ENCODE measurements around the gene PTAR1. TPM values are rescaled to one million over a fixed set of nuclear protein-coding genes. Genes with fewer than 3 reads are reported as not detected.

Gene PTAR1
- total RNA-seq, 1 experiment from 2014 or later: 22.9 TPM

DNA sequence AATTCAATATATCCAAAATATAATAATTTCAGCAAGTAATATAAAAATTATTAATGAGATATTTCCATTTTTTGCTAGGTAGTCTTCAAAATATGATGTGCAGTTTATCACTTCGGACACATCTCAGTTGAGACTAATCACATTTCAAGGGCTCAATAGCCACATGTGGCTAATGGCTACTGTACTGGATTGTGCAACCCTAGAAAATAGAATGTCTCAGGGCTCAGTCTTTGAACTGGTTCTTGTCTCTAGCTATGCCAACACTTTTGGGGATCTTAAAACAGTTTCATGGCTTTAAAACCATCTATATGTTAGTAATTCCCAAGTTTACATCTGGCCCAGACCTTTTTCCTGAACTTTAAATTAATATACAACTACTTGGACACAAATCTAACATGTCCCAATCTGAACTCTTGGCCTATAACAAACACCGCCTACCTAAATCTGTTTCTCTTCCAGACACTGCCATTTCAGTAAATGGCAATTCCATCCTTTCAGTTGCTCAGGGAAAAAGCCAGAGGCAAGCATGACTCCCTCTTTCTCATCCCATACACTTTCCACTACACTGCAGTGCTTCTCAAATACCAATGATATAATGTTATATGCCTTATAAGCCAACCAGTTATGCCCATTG is 18.8 kb downstream of the PTAR1 start:
- H3K9me3 ChIP-seq (ENCODE audit: low read length): no peaks in the 10 kb centered on the region
- H4K20me1 ChIP-seq (ENCODE audit: low read length): no peaks in the 10 kb centered on the region
- no peak overlapping the region for H3K9ac ChIP-seq (ENCODE audit: low read length)
- H3K4me2 ChIP-seq (ENCODE audit: low read length): no peak overlapping the region
- ChIA-PET POLR2A (ENCODE audit: unreplicated experiment) (no interaction called here), CTCF (no interaction called here)
- H3K79me2 ChIP-seq (ENCODE audit: low read length): no peaks in the 10 kb centered on the region; the same call in 1 of the 2 replicates
- no peaks in the 10 kb centered on the region for H3K4me1 ChIP-seq (ENCODE audit: insufficient read depth, low read length)
- TF ChIP-seq, protein P1, sequence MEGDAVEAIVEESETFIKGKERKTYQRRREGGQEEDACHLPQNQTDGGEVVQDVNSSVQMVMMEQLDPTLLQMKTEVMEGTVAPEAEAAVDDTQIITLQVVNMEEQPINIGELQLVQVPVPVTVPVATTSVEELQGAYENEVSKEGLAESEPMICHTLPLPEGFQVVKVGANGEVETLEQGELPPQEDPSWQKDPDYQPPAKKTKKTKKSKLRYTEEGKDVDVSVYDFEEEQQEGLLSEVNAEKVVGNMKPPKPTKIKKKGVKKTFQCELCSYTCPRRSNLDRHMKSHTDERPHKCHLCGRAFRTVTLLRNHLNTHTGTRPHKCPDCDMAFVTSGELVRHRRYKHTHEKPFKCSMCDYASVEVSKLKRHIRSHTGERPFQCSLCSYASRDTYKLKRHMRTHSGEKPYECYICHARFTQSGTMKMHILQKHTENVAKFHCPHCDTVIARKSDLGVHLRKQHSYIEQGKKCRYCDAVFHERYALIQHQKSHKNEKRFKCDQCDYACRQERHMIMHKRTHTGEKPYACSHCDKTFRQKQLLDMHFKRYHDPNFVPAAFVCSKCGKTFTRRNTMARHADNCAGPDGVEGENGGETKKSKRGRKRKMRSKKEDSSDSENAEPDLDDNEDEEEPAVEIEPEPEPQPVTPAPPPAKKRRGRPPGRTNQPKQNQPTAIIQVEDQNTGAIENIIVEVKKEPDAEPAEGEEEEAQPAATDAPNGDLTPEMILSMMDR (conservative IDR thresholded peaks at IDR 0.05; ENCODE audit: low read depth, low read length): no peak
- TF ChIP-seq EZH2phosphoT487 (IDR thresholded peaks at IDR 0.05; ENCODE audit: borderline replicate concordance, low read length) (no peak), EZH2 (IDR thresholded peaks at IDR 0.05; ENCODE audit: low read length, unreplicated experiment) (no peak)
- no peak overlapping the region for H3K4me3 ChIP-seq (ENCODE audit: low read length)
- no peak overlapping the region for H3K27ac ChIP-seq (ENCODE audit: low read length)
- H3F3A ChIP-seq (ENCODE audit: low read length, unreplicated experiment): no peaks in the 10 kb centered on the region
- intact Hi-C loops (cut with micrococcal nuclease): no loop called here
- ATAC-seq (no peak), DNase-seq (no peak)
- no peaks in the 10 kb centered on the region for H3K36me3 ChIP-seq (ENCODE audit: low read depth, low read length)
- H2AFZ ChIP-seq (ENCODE audit: low read length): no peak overlapping the region
- no peaks in the 10 kb centered on the region for H3K27me3 ChIP-seq (ENCODE audit: low read length)
- BruUV-seq (replicated peaks): no TSS peak
- H3K9me2 ChIP-seq (replicated peaks; ENCODE audit: low read length): no peaks in the 10 kb centered on the region

DNA sequence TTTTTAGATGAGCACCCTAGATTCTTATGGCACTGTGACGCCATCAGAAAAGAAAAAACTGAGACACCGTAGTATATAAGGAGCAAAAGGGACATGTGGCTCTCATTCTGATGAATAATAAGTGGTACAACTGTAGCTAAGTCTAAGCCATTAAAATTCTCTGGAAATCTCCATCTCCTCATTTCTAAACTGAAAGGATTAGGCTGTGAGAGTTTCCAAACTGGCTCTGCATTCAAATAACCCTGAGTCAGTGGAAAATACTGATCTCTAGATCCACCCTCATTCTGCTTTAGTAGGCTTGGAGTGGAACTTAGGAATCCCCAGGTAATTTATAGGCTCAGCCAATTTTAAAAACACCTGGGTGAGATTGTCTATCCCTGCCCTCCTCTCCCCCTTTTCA is 28.5 kb downstream of the PTAR1 start:
- Histone ChIP-seq H3K4me3 (ENCODE audit: low read length) (no peak overlapping the region), H3K79me2 (ENCODE audit: low read length) (no peaks in the 10 kb centered on the region), H3K36me3 (ENCODE audit: low read depth, low read length) (no peaks in the 10 kb centered on the region; the same call in 1 of the 2 replicates), H2AFZ (ENCODE audit: low read length) (no peak overlapping the region), H3K4me2 (ENCODE audit: low read length) (no peak overlapping the region), H4K20me1 (ENCODE audit: low read length) (no peaks in the 10 kb centered on the region), H3K27ac (ENCODE audit: low read length) (no peak overlapping the region), H3K4me1 (ENCODE audit: insufficient read depth, low read length) (no peaks in the 10 kb centered on the region), H3K9ac (ENCODE audit: low read length) (no peak overlapping the region), H3K9me3 (ENCODE audit: low read length) (no peaks in the 10 kb centered on the region), H3K27me3 (ENCODE audit: low read length) (no peaks in the 10 kb centered on the region), H3F3A (ENCODE audit: low read length, unreplicated experiment) (no peaks in the 10 kb centered on the region), H3K9me2 (replicated peaks; ENCODE audit: low read length) (no peaks in the 10 kb centered on the region)
- intact Hi-C loops (cut with micrococcal nuclease): no loop called here
- ChIA-PET CTCF (no interaction called here), POLR2A (ENCODE audit: unreplicated experiment) (no interaction called here)
- TF ChIP-seq EZH2phosphoT487 (IDR thresholded peaks at IDR 0.05; ENCODE audit: borderline replicate concordance, low read length): no peak
- TF ChIP-seq, protein P1 (conservative IDR thresholded peaks at IDR 0.05; ENCODE audit: low read depth, low read length): no peak
- TF ChIP-seq EZH2 (IDR thresholded peaks at IDR 0.05; ENCODE audit: low read length, unreplicated experiment): no peak
- no TSS peak for BruUV-seq (replicated peaks)
- no peak for DNase-seq
- no peak for ATAC-seq

DNA sequence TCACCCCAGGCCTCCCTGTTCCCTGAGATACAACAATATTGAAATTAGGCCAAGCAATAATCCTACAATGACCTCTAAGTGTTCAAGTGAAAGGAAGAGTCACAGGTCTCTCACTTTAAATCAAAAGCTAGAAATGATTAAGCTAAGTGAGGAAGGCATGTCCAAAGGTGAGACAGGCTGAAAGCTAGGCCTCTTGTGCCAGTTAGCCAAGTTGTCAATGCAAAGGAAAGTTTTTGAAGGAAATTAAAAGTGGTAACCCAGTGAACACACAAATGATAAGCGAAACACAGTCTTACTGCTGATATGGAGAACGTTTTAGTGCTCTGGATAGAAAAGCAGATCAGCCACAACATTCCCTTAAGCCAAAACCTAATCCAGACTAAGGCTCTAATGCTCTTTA is 39.8 kb downstream of the PTAR1 start:
- Histone ChIP-seq H2AFZ (ENCODE audit: low read length) (no peak overlapping the region), H3K9ac (ENCODE audit: low read length) (no peak overlapping the region), H3K9me3 (ENCODE audit: low read length) (no peaks in the 10 kb centered on the region), H3K79me2 (ENCODE audit: low read length) (no peaks in the 10 kb centered on the region), H3K4me1 (ENCODE audit: insufficient read depth, low read length) (no peaks in the 10 kb centered on the region), H3F3A (ENCODE audit: low read length, unreplicated experiment) (no peaks in the 10 kb centered on the region), H3K27ac (ENCODE audit: low read length) (no peak overlapping the region), H3K27me3 (ENCODE audit: low read length) (no peaks in the 10 kb centered on the region), H4K20me1 (ENCODE audit: low read length) (no peaks in the 10 kb centered on the region), H3K4me3 (ENCODE audit: low read length) (no peak overlapping the region), H3K9me2 (replicated peaks; ENCODE audit: low read length) (no peaks in the 10 kb centered on the region), H3K36me3 (ENCODE audit: low read depth, low read length) (no peaks in the 10 kb centered on the region), H3K4me2 (ENCODE audit: low read length) (no peak overlapping the region)
- no peak for DNase-seq
- TF ChIP-seq, protein P1 (conservative IDR thresholded peaks at IDR 0.05; ENCODE audit: low read depth, low read length): no peak
- no peak for TF ChIP-seq EZH2 (IDR thresholded peaks at IDR 0.05; ENCODE audit: low read length, unreplicated experiment)
- TF ChIP-seq EZH2phosphoT487 (IDR thresholded peaks at IDR 0.05; ENCODE audit: borderline replicate concordance, low read length): no peak
- ChIA-PET POLR2A (ENCODE audit: unreplicated experiment) (no interaction called here), CTCF (no interaction called here)
- no TSS peak for BruUV-seq (replicated peaks)
- no peak for ATAC-seq
- intact Hi-C loops (cut with micrococcal nuclease): no loop called here

Data from PC-3 (cell line).